Measurements from ENCODE around the gene ZPLD1.

The ZPLD1 gene

DNA sequence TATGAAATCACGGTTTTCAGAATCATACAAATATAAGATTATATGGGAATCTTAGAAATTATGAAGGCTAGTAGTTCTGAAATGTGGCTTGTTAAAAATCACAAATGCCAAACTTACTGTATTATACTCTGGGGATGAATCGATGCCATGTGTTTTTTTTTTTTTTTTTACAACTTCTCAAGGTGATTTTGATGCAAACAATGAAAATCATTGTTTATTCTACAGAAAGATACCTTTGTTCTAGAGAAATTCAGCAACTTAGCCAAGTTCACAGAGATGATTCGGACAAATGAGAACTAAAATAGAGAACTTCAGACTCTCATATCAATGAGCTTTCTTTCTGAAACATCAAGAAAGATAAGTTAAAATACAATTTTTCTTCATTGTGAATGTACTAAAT, 92.0 kb downstream of the ZPLD1 start:
- no peak for TF ChIP-seq GATA2 (IDR thresholded peaks at IDR 0.05; ENCODE audit: low read depth, low read length)
- TF ChIP-seq GATA3 (IDR thresholded peaks at IDR 0.05; ENCODE audit: low read depth, low read length): no peak

- TF ChIP-seq GATA2 (IDR thresholded peaks at IDR 0.05; ENCODE audit: low read depth, low read length) (no peak), GATA3 (IDR thresholded peaks at IDR 0.05; ENCODE audit: low read depth, low read length) (no peak)
Measured at GRCh38 chr3:102528727-102529126, 93.9 kb downstream of the ZPLD1 start.
